Activated naive CD4-positive, alpha-beta T cell treated with Interleukin-2 at 50 U/mL for 16 hours (primary cell): ENCODE data around the gene MMP7.

Source experiments
- DNase-seq: peaks from one replicate; pipeline ENCODE4 v3.0.0-alpha.2; 2020

The MMP7 gene

GRCh38 chr11:102491969-102492368, 38.6 kb downstream of the MMP7 start:
- DNase-seq, result no peak

GRCh38 chr11:102489186-102490145, 41.1 kb downstream of the MMP7 start:
- no peak for DNase-seq

- no peak for DNase-seq
These were observed 42.3 kb downstream of the MMP7 start for GRCh38 chr11:102488208-102488607.

- DNase-seq, result no peak
These were observed 43.3 kb downstream of the MMP7 start for GRCh38 chr11:102487214-102487613.

- no peak for DNase-seq
These were observed 44.0 kb downstream of the MMP7 start for GRCh38 chr11:102486584-102486983.

GRCh38 chr11:102485095-102485722, 45.3 kb downstream of the MMP7 start:
- no peak for DNase-seq

GRCh38 chr11:102482433-102482832, 48.1 kb downstream of the MMP7 start:
- no peak for DNase-seq

GRCh38 chr11:102479733-102480132, 50.8 kb downstream of the MMP7 start:
- DNase-seq, result no peak

- DNase-seq, result no peak
These were observed 51.8 kb downstream of the MMP7 start for GRCh38 chr11:102478673-102479299.

GRCh38 chr11:102476812-102477211, 53.7 kb downstream of the MMP7 start:
- no peak for DNase-seq

- DNase-seq, result no peak
These were observed 54.5 kb downstream of the MMP7 start for GRCh38 chr11:102476069-102476468.

GRCh38 chr11:102473543-102473942, 57.0 kb downstream of the MMP7 start:
- DNase-seq, result no peak

- no peak for DNase-seq
These were observed 58.4 kb downstream of the MMP7 start for GRCh38 chr11:102472127-102472526.

- no peak for DNase-seq
These were observed 59.1 kb downstream of the MMP7 start for GRCh38 chr11:102471474-102471873.
